ENCODE results near the gene LSM7.

LSM7 gene

DNA sequence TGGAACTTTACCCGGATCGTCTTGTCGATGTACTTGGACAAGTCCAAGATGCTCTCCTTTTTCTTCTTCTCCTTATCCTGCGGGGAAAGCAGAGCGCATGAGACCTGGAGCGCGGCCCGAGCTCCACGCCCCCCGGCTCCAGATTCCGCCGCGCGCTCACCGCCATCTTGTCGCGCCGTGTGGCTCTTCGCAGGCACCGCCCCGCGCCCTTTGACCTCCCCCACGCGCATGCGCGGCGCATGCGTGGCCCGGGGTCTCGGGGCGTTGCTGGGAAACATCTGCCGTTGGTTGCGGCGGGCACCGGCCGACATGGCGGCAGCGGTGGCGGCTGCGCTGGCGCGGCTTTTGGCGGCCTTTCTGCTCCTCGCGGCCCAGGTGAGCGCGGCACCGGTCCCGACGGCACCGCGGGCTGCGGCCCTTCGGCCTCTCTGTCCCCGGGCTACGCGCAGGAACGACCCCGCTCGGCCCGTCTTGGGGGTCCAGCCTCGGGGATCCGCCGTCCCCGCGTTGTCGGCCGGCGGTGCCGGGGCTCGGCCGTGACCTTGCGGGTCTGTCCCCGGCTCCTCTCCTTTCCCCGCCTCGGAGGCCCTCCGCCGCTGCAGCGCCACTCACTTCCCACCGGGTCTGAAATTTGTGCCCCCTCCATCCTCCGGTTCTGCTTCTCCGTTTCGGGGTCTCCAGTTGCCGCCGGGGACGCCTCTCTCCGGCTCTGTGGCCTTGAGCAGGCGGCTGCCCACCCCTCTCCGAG is at the start of gene LSM7, which contains the start of gene SPPL2B:
TSS of gene LSM7 (minus strand) at position 186 of the 748 bp plus-strand sequence. CDS start at position 166, 20 bp downstream.
TSS of gene SPPL2B (plus strand) at position 284 of the 748 bp plus-strand sequence. CDS start at position 310, 26 bp downstream.
- DNase-seq, result peak; percentile 41

DNA sequence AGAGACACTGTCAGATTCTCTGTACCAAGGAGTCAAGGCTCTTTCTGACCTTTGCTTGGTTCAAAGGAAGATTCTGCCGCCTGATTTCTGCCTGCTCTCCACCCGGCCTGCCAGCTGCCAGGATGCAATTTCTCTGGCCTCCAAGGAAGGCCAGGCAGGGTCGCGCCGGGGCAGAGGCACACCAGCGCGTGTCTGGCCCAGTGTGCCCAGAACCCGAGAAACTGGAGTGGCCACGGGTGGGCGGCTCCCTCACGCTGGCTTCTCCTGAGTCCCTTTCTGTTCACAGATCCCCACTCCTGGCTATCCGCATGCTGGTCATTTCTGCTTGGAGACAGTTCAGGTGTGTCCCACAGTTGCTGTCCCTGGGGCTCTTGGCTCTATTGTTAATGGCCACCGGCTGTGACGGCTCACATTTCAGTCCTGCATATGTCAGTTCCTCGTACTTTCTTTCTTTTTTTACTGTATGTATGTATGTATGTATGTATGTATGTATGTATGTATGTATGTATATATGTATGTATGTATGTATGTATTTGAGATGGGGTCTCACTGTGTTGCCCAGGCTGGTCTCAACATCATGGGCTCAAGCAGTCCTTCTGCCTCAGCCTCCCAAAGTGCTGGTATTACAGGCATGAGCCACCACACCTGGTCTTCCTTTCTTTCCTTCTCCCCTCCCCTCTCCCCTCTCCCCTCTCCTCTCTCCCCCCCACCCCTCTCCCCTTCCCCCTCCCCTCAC is 48.6 kb upstream of the LSM7 start:
- DNase-seq, result no peak

DNA sequence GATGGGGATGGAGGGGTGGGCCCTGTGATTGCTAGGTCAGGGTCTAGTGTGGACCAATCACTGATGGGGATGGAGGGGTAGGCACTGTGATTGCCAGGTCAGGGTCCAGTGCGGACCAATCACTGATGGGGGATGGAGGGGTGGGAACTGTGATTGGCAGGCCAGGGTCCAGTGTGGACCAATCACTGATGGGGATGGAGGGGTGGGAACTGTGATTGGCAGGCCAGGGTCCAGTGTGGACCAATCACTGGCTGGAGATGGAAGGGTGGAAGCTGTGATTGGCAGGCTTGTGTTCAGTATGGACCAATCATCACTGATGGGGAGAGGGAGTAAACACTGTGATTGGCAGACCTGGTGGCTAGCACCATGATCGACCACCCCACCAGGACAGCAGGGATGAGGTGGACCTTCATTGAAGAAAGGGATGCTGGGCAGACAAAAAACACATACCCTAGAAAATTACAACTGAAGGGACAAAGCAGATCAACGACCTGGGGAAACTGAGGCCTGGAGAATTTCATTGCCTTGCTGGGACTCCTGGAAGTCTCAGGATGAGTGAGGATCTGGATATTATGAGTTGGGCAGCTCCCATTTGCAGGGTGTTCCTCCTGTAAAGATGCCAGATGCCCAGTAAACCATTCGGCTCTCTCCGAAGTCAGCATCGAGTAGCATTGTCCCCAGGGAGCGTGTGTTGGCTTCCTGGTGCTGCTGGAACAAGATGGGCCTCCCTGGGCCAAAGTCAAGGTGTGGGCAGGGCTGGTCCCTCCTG is 47.2 kb upstream of the LSM7 start:
- DNase-seq, result no peak

DNA sequence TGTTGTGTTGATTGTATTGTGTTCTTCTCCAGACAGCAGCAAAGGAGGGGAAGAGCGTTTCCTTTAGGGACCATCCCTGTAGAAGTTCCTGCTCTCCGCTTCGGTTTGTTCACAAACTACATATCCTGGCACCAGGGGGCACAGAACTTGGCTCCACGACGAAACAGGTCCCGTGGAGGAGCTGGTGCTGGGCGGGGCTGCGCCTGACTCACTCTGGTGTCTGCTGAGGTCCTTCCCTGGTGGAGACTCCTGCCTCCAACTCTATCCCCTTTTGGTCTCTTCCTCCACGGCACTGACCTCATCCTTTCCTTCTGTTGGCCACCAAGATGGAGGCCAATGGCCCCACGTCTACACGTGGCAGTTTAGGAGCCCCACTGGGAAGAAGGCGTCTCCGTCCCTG is 46.4 kb upstream of the LSM7 start:
- no peak for DNase-seq

DNA sequence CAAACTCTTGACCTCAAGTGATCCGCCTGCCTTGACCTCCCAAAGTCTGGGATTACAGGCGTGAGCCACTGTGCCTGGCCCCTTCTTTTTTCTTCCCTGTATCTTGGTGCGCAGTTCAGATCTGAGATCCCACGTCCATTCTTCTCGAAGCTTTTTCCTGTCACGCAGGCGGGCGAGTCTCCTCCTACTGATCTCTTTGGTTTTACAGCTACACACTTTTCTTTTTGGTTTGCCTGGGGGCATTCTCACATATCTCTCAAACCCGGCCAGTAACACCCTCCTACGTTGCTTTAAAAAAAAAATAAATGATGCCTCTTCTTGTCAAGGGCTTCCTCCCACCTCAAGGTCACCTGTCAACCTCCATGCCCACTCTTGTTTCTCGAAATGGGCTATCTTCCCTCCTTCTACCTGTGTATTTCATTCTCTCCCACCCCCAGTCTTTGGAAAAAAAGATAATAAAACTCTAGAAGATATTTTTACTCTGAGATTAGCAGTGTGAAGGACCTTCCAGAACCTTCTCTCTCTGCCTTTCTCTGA is 43.8 kb upstream of the LSM7 start:
- no peak for DNase-seq

DNA sequence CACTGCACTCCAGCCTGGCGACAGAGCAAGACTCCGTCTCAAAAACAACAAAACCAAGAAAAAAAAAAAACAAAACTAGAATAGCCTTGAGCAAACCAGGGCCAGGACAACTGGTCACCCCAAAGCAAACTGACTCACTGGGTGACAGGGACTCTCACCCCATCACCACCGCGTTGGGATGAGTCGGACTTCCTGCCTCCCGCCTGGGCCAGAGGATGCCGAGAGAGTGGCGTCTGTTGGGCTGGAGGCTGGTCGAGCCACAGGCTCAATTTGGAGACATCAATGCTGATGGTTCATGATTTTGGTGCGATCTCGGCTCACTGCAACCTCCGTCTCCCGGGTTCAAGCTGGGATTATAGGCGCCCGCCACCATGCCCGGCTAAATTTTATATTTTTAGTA is 43.3 kb upstream of the LSM7 start:
- DNase-seq, result no peak

DNA sequence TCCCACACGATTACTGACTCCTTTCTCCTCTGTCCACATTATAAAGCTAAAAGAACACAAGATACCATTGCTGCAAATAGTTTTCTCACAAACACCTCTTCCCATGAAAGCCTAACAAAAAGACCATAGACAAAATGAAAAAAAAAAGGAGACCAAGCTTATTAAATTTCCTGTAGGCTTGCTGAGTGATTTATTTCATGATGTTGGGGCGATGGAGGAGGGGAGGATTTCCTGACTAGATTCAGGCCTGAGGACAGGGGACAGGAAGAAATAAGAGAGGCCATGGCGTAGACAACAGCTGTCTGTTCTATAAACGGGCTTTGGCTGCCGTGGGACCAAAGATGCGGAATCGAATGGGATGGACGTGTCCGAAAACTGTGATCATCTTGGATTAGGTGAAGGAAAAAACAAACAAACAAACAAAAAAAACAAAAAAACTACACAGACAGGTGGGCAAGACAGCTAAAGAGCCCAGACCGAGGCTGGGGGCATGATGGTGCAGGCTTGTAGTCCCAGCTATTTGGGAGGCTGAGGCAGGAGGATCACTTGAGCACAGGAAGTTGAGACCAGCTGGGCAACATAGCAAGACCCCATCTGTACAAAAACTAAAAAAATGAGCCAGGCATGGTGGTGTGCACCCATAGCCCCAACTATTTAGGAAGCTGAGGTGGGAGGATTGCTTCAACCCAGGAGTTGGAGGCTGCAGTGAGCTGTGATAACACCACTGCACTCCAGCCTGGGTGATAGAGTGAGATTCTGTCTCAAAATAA is 37.0 kb upstream of the LSM7 start:
- DNase-seq, result no peak

DNA sequence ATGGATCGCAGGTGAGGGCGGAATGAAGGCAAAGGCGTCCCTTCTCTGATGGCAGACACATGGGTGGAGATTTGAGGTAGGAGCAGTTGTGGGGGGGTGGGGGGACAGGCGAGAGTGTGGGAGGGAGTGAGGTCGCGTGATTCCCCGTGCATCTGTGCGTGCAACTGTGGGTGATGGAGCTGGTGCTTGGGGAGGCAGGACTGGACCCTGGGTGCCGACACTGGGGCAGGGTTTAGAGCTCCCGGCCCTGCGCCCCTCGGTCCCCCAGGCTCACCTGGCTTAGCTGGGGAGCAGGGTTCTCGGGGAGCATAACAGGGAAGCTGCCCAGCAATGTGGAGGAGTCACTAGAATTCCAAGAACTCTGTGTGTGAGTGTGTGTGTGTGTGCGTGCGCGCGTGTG is 35.0 kb upstream of the LSM7 start:
- DNase-seq, result no peak

DNA sequence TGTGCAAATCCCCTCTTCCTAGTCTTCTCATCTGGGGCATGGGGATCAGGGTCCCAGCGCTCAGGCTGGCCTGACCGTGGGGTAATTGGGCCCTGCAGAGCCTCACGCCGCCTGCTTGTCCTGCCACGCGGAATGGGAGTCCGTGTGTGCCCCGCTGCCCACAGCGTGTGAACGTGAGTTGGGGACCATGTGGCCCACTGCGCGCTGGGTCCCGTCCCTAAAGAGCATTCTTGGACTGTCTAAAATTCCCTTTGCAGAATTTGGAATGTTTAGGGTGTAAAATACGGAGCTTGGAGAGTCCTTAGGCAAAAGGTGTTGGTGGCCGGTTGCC is 34.5 kb upstream of the LSM7 start:
- no peak for DNase-seq

DNA sequence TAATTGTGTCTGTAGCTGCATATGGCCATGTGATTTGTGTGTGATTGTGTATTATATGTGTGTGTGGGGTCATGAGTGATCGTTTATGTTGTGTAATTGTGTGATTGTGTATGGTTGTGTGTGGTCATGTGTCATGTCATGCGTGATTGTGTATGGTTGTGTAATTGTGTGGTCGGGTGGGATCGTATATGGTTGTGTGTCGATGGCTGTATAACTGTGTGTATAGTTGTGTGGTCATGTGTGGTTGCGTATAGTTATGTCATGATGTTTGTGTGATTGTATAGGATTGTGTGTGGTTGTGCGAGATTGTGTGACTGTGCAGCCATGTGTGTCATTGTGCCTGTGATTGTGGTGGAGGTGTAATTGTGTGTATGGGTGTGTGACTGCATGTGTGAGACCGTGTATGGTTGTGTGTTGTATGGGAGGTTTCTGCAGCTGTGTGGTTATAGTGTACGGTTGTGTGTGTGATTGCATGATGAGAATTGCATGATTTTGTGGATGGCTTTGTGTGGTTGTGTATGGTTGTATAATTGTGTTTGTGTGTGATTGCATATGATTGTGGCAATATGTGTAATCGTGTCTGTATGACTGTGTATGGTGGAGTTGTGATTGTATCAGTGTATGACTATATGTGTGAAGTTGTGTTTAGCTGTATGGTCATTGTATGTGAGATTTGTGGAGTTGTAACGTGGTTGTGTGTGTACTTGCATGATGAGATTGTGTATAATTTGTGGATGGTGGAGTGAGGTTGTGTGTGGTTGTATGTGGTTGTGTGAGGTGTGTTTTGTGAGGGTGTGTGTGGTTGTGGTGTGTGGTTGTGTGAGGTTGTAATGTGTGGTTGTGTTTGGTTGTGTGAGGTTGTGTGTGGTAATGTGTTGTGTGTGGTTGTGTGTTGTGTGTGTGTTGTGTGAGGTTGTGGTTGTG is 33.9 kb upstream of the LSM7 start:
- DNase-seq, result no peak

DNA sequence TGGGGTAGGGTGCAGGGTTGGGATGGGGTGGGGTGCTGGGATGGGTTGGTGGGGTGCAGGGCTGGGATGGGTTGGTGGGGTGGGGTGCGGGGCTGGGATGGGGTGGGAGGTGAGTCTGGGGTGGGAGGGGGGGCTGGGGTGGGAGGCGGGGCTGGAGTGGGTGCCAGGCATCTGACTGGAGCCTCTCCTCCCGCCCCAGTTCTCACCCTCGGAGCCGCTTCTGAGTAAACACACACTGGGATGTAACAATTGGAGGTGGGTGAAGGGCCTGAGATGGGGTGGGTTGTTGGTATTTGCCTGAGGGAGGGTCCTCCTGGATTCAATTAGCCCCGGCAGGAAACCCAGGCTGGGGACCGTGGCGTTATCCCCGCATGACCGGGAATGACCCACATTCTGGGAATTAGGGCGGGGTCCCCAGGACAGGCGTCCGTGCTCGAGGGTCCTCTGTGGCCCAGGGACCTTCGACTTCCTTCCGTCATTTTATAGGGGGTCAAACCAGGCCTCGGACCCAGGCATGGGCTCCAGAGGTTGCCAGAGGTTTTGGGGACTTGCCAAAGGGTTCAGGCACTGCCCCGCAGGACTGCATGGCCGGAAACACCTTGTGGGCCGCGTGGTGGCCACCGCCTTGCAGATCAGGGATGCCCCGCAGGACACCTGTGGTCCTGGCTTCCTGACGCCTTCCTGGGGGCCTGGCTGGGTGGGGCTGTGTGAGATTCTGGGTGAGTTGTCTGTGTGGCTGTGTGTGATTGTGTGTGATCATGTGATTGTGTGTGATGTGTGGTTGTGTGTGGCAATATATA is 33.1 kb upstream of the LSM7 start:
- DNase-seq, result no peak

DNA sequence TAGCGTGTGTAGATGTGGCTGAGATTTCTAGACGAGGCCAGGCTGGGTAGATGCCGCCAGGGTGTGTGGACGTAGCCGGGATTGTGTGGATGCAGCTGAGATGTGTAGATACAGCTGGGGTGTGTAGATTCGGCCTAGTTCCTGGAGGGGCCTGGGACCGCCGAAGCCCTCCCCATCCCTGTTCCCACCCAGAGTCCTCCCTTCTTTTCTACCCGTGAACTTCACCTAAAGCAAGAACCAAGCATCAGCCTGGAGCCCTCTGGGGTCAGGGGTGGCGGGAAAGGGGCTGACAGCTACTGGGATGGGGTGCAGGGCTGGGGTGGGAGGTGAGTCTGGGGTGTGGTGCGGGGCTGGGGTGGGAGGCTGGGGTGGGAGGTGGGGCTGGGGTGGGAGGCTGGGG is 32.4 kb upstream of the LSM7 start:
- DNase-seq, result no peak

DNA sequence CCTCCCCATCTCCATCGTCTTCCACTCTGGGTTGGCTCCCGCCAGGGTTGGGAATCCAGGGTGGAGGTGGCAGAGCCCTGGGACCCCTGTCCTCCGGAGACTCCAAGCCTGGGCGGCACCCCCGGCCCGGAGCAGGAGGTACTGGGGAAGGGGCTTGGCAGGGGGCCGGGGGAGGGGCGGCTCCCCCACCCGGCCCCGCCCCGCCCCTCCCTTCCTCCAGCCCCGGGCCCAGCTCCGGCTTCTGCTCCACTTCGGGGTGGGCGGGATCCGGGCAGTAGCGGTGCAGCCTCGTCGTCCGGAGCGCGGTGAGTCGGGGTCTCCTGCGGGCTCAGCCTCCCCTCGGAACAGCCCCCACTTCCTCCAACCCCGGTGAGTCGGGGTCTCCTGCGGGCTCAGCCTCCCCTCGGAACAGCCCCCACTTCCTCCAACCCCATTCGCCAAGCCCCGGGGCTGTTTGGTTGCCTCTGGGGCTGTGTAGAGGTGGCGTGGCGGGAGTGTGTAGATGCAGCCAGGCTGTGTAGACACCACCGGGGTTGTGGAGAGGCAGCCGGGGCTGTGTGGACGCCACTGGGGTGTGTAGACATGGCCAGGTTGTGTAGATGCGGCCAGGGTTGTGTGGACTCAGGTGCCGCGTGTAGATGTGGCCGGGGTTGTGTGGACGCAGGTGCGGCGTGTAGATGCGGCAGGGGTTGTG is 31.8 kb upstream of the LSM7 start, which contains the start of gene TMPRSS9:
TSS of gene TMPRSS9 (plus strand) at position 274 of the 694 bp plus-strand sequence. CDS start 29,521 bp downstream, outside the sequence.
- DNase-seq, result no peak

DNA sequence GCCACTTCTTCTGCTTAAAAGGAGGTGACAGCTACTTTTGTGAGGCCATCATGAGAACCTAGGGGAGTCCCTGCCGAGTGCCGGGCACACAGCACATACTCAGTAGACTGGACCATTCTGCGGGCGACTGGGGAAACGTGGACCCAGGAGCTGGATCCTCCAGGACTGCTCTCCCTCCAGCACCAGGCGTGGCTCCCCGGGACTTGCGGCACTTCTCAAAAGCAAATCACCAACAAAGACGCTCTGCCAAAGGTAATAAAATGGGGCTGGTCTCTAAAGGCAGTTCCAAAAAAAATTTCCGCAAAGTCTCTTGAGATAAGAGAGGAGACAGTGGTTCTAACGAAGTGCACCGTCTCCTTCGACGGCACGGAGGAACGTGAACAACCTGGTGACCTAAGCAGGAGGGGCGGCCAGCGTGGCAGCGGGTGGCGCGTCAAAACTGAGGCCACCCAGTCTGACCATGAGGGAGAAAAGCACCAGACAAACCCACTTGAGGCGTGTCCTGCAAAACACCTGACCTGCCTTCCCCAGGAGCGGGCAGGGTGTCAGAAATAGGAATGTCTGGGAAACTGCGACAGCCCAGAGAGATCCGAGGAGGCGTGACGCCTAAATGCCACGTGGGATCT is 30.3 kb upstream of the LSM7 start:
- DNase-seq, result no peak

DNA sequence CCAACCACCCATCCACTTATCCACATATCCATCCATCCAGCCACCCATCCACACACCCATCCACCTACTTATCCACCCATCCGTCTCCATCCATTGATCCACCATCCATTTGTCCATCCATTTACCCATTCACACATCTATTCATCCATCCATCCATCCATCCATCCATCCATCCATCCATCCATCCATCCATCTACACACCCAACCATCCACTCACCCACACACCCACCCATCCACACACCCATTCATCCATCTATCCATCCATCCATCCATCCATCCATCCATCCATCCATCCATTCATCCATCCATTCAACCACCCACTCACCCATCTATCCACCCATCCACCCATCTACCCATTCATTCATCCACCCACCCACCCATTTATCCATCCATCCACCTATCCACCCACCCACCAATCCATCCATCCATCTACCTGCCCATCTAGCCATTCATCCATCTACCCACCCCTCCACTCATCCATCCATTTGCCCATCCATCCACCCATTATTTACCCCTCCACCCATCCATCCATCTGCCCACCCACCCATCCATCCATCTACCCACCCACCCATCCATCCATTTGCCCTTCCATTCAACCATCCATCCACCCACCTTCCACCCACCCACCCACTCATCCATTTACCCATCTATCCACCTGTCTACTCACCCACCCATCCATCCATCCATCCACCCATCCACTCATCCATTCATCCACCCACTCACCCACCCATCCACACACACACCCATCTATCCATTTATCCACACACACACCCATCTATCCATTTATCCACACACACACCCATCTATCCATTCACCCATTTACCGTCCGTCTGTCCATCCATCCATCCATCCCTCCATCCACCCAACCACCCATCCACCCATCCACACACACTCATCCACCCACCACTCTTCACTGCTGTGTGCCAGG is 29.2 kb upstream of the LSM7 start:
- DNase-seq, result no peak

DNA sequence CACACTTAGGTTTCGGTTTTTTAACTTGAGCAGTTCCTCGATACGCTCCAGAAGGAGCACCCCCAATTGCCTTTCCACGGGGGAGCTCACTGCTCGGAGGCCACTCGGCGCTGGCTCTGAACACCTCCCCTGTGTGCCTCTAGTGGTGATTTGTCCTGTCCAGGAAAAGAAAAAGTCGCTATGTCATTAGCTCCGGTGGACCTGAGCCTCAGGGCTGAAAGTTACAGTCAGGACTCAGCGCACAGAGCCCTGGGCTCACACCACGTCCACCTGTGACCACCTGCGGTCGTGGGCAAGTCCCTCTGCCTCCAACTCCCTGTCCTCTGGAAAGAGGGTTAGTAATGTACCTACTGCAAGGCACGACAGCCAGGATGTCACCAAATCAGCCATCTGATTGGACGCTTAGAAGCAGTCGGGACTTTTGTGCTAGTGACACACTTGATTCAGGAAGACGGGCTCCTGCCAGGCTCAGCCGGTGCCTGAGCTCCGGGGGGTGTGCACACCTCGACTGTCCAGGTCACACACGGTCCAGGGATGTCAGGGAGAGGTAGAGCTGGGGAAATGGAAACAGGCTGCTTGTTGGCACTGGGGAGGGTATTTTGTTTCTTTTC is 27.8 kb upstream of the LSM7 start:
- no peak for DNase-seq

DNA sequence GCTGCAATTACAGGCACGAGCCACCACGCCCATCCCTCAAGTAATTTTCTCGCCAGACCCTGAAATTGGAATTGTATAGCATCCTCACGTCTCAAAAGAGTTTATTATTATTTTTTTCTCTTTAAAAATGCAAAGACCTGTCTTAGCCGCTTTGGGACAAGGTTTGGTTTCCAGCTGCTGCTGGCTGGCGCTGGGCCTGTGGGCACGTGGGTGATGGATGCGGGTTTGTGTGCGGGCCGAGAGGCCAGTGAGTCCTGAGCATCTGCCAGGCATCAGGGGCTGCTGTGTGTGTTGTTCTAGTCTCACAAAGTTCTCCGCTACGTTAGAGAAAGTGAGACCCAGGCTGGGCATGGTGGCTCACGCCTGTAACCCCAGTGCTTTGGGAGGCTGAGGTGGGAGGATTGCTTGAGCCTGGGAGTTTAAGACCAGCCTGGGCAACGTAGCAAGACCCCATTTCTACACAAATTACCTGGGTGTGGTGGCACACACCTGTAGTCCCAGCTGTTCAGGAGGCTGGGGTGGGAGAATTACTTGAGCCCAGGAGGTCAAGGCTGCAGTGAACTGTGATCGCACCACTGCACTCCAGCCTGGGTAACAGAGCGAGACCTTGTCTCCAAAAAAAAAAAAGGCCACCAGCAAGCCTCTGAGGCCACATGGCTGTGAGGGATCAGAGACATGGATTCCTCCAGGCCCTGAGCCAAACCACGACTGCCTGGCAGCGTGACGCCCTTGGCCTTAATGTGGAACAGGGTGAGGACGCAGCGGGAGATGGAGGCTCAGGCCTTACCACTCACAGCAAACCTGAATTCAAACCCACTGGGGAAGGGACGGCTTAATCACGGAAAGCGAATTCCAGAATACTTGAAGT is 27.0 kb upstream of the LSM7 start:
- DNase-seq, result no peak
